Measurements from ENCODE around the gene MRRF. TPM values are rescaled to one million over a fixed set of nuclear protein-coding genes. Genes with fewer than 3 reads are reported as not detected.

MRRF gene
- total and polyA plus RNA-seq, 8 donors = 7.1 to 98.6 (median 26.4) TPM

- Histone ChIP-seq H3K27ac (no peak overlapping the region), H3K9me3 (no peaks in the 10 kb centered on the region), H3K27me3 (peaks cover 37 to 100% (median 84%) of the 10 kb centered on the region in 3 donors), H3K4me3 (no peak overlapping the region), H3K4me1 (peaks cover 31 to 57% (median 47%) of the 10 kb centered on the region in 4 donors), H3K36me3 (no peaks in the 10 kb centered on the region)
- 37 to 48% (median 39%) methylated on average over 13 to 35 of the region's 35 CpGs for WGBS, 5 donors
- intact Hi-C loops (cut with DNase I; ENCODE audit: low total_unique reads) = no loop called here
- no peak for DNase-seq
- no peak for TF ChIP-seq CTCF (IDR thresholded peaks at IDR 0.05)
- TF ChIP-seq POLR2A (IDR thresholded peaks at IDR 0.05) = no peak
- no peak for TF ChIP-seq POLR2AphosphoS5 (IDR thresholded peaks at IDR 0.05)
- TF ChIP-seq EP300 (IDR thresholded peaks at IDR 0.05) = no peak
These were observed 47.8 kb upstream of the MRRF start for GRCh38 chr9:122216798-122217418.

GRCh38 chr9:122217640-122218039, 47.0 kb upstream of the MRRF start:
- no peak overlapping the region for H3K4me3 ChIP-seq
- peaks cover 37 to 100% (median 91%) of the 10 kb centered on the region in 3 donors for H3K27me3 ChIP-seq
- no peaks in the 10 kb centered on the region for H3K36me3 ChIP-seq
- peaks cover 31 to 57% (median 47%) of the 10 kb centered on the region in 4 donors for H3K4me1 ChIP-seq
- no peaks in the 10 kb centered on the region for H3K9me3 ChIP-seq
- no peak for DNase-seq
- 41 to 52% (median 49%) methylated on average over 4 of the region's 4 CpGs for WGBS, 5 donors
- intact Hi-C loops (cut with DNase I; ENCODE audit: low total_unique reads) = no loop called here
- no peak for TF ChIP-seq EP300 (IDR thresholded peaks at IDR 0.05)
- TF ChIP-seq POLR2A (IDR thresholded peaks at IDR 0.05) = no peak
- no peak for TF ChIP-seq CTCF (IDR thresholded peaks at IDR 0.05)
- no peak for TF ChIP-seq POLR2AphosphoS5 (IDR thresholded peaks at IDR 0.05)
- no peak overlapping the region for H3K27ac ChIP-seq

GRCh38 chr9:122218071-122218934, 46.4 kb upstream of the MRRF start:
- no peak overlapping the region for H3K27ac ChIP-seq
- WGBS, 5 donors = 37 to 46% (median 41%) methylated on average over 11 of the region's 11 CpGs
- DNase-seq = no peak

More at GRCh38 chr9:122218071-122218934, 46.4 kb upstream of the MRRF start:
- H3K4me3 ChIP-seq = peak overlapping the region in 1 of 4 donors; percentile 39
- peaks cover 29 to 55% (median 45%) of the 10 kb centered on the region in 4 donors for H3K4me1 ChIP-seq
- no peaks in the 10 kb centered on the region for H3K36me3 ChIP-seq
- TF ChIP-seq EP300 (IDR thresholded peaks at IDR 0.05) (no peak), CTCF (IDR thresholded peaks at IDR 0.05) (no peak), POLR2A (IDR thresholded peaks at IDR 0.05) (no peak)
- intact Hi-C loops (cut with DNase I; ENCODE audit: low total_unique reads) = no loop called here
- peaks cover 31 to 100% (median 89%) of the 10 kb centered on the region in 3 donors for H3K27me3 ChIP-seq
- no peaks in the 10 kb centered on the region for H3K9me3 ChIP-seq

Data from stomach (tissue), 9 donors.